LNCaP clone FGC (cell line): ENCODE results near the gene HNRNPA0.
A peak's percentile ranks its signal among the peaks of the same experiment; 100 is the strongest.

Experiments
- DNase-seq: peaks from one replicate; pipeline ENCODE4 v3.0.0-alpha.2; 2011; ENCODE audit warnings: low read depth
- H3K4me3 ChIP-seq: 2 replicates; pipeline ENCODE4 v1.5.1; 2011; ENCODE audit warnings: mild to moderate bottlenecking, low read depth, low read length, control low read depth
- TF ChIP-seq, protein P1 (sequence below): IDR thresholded peaks from 2 replicates; pipeline ENCODE4 v1.5.1; 2012; ENCODE audit warnings: mild to moderate bottlenecking; ENCODE audit not compliant: control insufficient read depth, insufficient read depth; ENCODE audit errors: extremely low read depth

The HNRNPA0 gene

DNA sequence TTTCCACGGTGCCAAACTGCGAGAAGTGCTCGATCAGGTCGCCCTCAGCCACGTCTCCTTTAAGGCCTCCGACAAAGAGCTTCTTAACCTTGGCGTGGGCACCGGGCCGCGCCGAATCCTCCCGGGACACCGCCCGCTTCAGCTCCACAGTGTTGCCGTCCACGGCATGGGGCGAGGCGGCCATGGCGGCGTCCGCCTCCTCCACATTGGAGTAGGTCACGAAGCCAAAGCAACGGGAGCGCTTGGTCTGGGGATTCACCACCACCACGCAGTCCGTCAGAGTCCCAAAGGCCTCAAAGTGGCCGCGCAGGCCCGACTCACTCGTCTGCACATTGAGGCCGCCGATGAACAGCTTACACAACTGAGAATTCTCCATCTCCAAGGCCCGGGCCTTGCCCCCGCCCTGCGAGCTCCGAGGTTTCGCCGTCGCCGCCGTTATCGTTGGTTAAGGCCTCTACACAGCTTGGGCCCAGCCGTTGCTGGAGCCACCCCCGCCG, 424 bp downstream of the HNRNPA0 start:
- TF ChIP-seq, protein P1, sequence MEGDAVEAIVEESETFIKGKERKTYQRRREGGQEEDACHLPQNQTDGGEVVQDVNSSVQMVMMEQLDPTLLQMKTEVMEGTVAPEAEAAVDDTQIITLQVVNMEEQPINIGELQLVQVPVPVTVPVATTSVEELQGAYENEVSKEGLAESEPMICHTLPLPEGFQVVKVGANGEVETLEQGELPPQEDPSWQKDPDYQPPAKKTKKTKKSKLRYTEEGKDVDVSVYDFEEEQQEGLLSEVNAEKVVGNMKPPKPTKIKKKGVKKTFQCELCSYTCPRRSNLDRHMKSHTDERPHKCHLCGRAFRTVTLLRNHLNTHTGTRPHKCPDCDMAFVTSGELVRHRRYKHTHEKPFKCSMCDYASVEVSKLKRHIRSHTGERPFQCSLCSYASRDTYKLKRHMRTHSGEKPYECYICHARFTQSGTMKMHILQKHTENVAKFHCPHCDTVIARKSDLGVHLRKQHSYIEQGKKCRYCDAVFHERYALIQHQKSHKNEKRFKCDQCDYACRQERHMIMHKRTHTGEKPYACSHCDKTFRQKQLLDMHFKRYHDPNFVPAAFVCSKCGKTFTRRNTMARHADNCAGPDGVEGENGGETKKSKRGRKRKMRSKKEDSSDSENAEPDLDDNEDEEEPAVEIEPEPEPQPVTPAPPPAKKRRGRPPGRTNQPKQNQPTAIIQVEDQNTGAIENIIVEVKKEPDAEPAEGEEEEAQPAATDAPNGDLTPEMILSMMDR: no peak
- DNase-seq: no peak
- H3K4me3 ChIP-seq: peak overlapping the region; percentile 99

DNA sequence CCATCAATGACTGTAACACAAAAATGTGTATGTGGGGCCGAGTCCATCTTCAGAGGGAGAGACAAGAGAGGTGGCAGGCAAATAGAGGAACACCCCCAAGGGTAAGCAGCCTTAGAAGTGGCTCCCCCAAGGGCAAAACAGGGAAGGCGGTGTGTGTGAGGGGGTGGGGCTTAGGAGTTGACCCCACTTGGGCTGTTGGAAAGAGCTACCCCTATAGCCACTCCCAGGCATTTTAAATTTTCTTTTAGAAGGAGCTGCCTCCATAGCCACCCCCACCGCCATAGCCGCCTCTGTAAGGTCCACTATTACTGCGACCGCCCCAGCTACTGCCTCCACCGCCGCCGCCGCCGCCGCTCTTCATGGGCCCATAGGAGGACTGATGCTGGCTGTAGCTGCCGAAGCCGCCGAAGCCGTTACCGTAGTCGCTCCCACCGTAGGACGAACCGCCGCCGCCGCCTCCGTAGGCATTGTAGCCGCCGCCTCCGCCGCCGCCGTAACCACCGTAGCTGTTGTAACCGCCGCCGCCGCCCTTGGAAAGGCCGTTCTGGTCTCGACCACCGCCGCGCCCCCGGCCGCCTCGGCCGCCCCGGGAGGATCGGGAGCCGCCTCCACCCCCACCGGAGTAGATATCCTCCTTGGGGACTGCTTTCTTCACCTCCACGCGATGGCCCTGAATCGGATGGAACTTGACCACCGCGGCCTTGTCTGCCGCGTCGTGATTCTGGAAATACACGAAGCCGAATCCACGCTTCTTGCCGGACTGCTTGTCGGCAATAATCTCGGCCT, 1.1 kb downstream of the HNRNPA0 start:
- TF ChIP-seq, protein P1: no peak
- peak overlapping the region; percentile 99 for H3K4me3 ChIP-seq
- DNase-seq: no peak

DNA sequence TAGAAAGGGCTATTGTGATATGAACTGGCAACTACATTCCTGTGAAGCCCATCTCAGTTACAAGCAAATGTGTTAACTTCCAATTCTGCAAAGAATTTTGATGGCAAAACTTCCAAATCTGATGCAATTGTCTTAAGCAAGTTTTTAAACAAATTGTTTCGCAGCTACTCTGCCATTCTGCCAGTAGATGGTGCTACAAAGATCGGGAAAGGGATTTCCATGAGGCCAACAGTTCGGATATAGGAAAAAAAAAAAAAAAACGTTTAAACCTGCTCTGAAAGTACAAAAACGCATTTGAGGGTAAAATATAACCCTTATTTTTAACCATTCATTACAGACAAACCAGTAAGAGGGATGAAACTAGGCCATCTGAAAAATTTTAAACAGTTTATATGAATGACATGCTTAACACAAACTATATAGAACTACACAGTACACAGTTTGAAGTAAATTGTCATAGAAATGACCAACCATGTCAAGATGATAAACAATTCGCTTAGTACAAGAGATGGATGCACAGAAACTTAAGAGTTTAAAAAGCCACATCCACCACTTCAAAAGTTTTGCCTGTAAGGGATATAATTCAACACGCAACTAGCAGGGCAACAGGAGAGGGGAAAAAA, 2.2 kb downstream of the HNRNPA0 start:
- H3K4me3 ChIP-seq: peak overlapping the region; percentile 99
- TF ChIP-seq, protein P1: peak; percentile 73
- peak; percentile 46 for DNase-seq

DNA sequence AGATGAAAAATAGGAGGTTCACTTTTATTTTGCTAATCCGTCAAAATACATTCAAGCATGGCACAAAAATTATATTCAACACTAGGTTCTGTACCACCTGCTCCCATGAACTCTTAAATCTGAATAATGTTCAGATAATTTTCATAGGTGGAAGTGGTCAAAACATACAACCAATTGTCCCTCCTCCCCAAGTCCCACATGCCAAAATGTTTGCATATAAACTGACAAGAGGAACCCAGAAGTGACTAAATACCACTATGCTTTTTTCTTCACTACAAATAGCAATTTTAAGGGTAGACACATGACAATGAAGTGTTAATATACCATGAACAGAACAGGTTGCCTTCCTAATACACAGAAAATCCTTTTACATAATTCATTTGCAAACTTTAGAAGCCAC, 3.7 kb downstream of the HNRNPA0 start:
- H3K4me3 ChIP-seq: no peak overlapping the region
- no peak for DNase-seq
- TF ChIP-seq, protein P1: no peak

DNA sequence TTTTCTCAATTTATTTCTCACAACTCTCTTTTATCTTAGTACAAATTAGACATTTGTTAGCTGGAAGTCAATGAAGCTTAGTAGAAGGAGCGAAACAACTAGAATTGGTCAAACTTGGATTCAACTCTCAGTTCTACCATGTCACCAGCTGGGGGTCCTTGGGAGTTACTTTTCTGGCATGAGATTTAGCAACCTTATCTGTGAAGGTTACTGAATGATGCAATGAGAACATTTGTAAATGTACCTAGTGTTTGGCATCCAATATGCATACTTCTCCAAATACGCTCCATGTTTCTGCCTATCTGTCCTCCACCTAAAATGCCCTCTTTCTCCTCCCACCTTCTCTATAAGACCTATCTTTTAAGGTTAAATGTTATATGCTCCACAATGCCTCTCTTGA, 6.3 kb downstream of the HNRNPA0 start:
- TF ChIP-seq, protein P1: no peak
- no peak overlapping the region for H3K4me3 ChIP-seq
- no peak for DNase-seq

DNA sequence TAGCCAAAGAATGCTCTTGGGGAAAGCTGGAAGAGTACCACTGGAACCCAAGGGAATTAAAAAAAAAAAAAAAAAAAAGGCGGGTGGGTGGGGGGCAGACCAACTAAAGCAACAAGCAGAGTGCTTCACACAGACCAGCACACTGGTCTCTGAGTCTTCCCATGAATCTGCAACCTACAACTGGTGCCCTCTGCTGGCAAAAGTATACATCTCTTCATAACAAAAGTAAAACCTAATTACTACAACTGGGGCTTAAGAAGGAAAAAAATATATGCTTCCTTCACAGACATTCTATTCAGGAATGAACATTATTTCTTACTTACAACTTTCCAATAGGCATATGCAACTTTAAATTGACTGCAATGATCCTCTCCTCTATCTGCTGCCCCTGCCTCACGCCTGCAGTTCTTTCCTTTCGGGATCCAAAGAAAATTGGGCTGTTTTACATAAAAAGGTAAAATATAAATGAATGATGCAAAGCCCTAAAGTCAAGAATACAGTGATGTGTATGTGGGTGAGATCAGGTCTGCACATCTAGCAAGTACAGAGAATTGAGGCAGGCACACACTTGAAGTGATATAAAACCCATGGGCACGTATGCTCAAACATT, 11.0 kb downstream of the HNRNPA0 start:
- TF ChIP-seq, protein P1: peak; percentile 73
- no peak overlapping the region for H3K4me3 ChIP-seq
- peak; percentile 26 for DNase-seq
